Glomerular visceral epithelial cell (primary cell): ENCODE measurements around the gene ATP11A.

ENCODE experiments used
- DNase-seq: peaks from one replicate; pipeline ENCODE4 v3.0.0-alpha.2; 2016; ENCODE audit errors: extremely low spot score

The ATP11A gene

GRCh38 chr13:112931028-112931934 is 241.4 kb downstream of the ATP11A start:
- DNase-seq = peak; percentile 82

GRCh38 chr13:112932971-112933370 is 243.1 kb downstream of the ATP11A start:
- no peak for DNase-seq

- no peak for DNase-seq
These were observed 243.8 kb downstream of the ATP11A start for GRCh38 chr13:112933649-112934048.

GRCh38 chr13:112934078-112934477 is 244.2 kb downstream of the ATP11A start:
- DNase-seq = no peak
